GM18907 (cell line): Measurements from ENCODE around the gene VCAN.
A peak's percentile ranks its signal among the peaks of the same experiment; 100 is the strongest.

Source experiments
- ATAC-seq: cut with Tn5 transposase; IDR thresholded peaks from one replicate; pipeline ENCODE4 v1.9.1; 2021; ENCODE audit warnings: mild to moderate bottlenecking, moderate library complexity; ENCODE audit not compliant: unreplicated experiment

The VCAN gene

GRCh38 chr5:83467371-83468035 is 4.0 kb upstream of the VCAN start:
- no peak for ATAC-seq

- ATAC-seq: no peak
These were observed 2.5 kb upstream of the VCAN start for GRCh38 chr5:83469075-83469474.

- no peak for ATAC-seq
These were observed 779 bp upstream of the VCAN start for GRCh38 chr5:83470526-83471404.

- no peak for ATAC-seq
These were observed 616 bp downstream of the VCAN start for GRCh38 chr5:83472213-83472507.

GRCh38 chr5:83472508-83473345 is 1.2 kb downstream of the VCAN start:
- ATAC-seq: peak; percentile 51

- peak; percentile 73 for ATAC-seq
These were observed 2.0 kb downstream of the VCAN start for GRCh38 chr5:83473346-83474160.

GRCh38 chr5:83474161-83474796 is 2.7 kb downstream of the VCAN start:
- peak; percentile 49 for ATAC-seq

- ATAC-seq: no peak
These were observed 3.4 kb downstream of the VCAN start for GRCh38 chr5:83474991-83475390.

- ATAC-seq: no peak
These were observed 3.9 kb downstream of the VCAN start for GRCh38 chr5:83475391-83475863.

- ATAC-seq: no peak
These were observed 4.6 kb downstream of the VCAN start for GRCh38 chr5:83475935-83476814.

- no peak for ATAC-seq
These were observed 11.4 kb downstream of the VCAN start for GRCh38 chr5:83482961-83483360.

- ATAC-seq: no peak
These were observed 12.8 kb downstream of the VCAN start for GRCh38 chr5:83484294-83484693.

- ATAC-seq: no peak
These were observed 14.3 kb downstream of the VCAN start for GRCh38 chr5:83485842-83486241.

GRCh38 chr5:83487155-83487554 is 15.6 kb downstream of the VCAN start:
- no peak for ATAC-seq

- no peak for ATAC-seq
These were observed 16.7 kb downstream of the VCAN start for GRCh38 chr5:83488271-83488670.

GRCh38 chr5:83488821-83489220 is 17.3 kb downstream of the VCAN start:
- ATAC-seq: no peak

GRCh38 chr5:83490203-83490602 is 18.7 kb downstream of the VCAN start:
- ATAC-seq: no peak

- ATAC-seq: no peak
These were observed 20.8 kb downstream of the VCAN start for GRCh38 chr5:83492331-83492730.

- ATAC-seq: no peak
These were observed 22.1 kb downstream of the VCAN start for GRCh38 chr5:83493644-83494043.
